ENCODE results near the gene CDH4. TPM values are rescaled to one million over a fixed set of nuclear protein-coding genes. Genes with fewer than 3 reads are reported as not detected.

Gene CDH4
- total and polyA plus RNA-seq, 2 donors (not counting 3 experiments of a cell fraction or from before 2014, with no cell fraction given): 0.17 to 0.51 TPM

- no peak overlapping the region for H3K9ac ChIP-seq (replicated peaks; ENCODE audit: extremely low read depth, insufficient read depth, low read length)
- DNase-seq (ENCODE audit: low read depth, low spot score): no peak
Observed at GRCh38 chr20:61898405-61898804, 646.3 kb downstream of the CDH4 start.

More at GRCh38 chr20:61898405-61898804, 646.3 kb downstream of the CDH4 start:
- no TSS peak for BruUV-seq (replicated peaks)
- Histone ChIP-seq H4K20me1 (replicated peaks; ENCODE audit: control insufficient read depth, extremely low read depth, insufficient read depth, low read length) (no peaks in the 10 kb centered on the region), H3K9me1 (replicated peaks; ENCODE audit: control insufficient read depth, extremely low read depth, insufficient read depth, low read length) (no peaks in the 10 kb centered on the region), H3K79me2 (ENCODE audit: control insufficient read depth, insufficient read depth, low read length) (no peaks in the 10 kb centered on the region), H3K36me3 (ENCODE audit: control insufficient read depth in 2 of 2, extremely low read depth in 1 of 2, insufficient read depth in 2 of 2, low read length in 2 of 2) (no peaks in the 10 kb centered on the region), H3K4me1 (ENCODE audit: control insufficient read depth, extremely low read depth, insufficient read depth, low read length) (no peaks in the 10 kb centered on the region), H3K4me3 (replicated peaks in 1 of 3; ENCODE audit: insufficient read depth in 1 of 3, low read depth in 1 of 3, low read length in 3 of 3) (no peak overlapping the region), H3K27ac (ENCODE audit: insufficient read depth, low read depth, low read length) (no peak overlapping the region), H3K9me3 (replicated peaks; ENCODE audit: control insufficient read depth, insufficient read depth, low read length) (no peaks in the 10 kb centered on the region), H2AFZ (ENCODE audit: low read depth, low read length) (no peak overlapping the region), H3K27me3 (ENCODE audit: control insufficient read depth in 2 of 2, insufficient read depth in 2 of 2, low read length in 2 of 2) (no peaks in the 10 kb centered on the region), H3K4me2 (ENCODE audit: insufficient read depth, low read length) (no peak overlapping the region)
- no peak for TF ChIP-seq EZH2 (IDR thresholded peaks at IDR 0.05; ENCODE audit: borderline replicate concordance, low read depth, low read length, severe bottlenecking)
- TF ChIP-seq JUN (IDR thresholded peaks at IDR 0.05; ENCODE audit: borderline replicate concordance, insufficient read depth, insufficient read length, low read depth): no peak
- no peak for TF ChIP-seq MYC (IDR thresholded peaks at IDR 0.05; ENCODE audit: low read depth, low read length)
- TF ChIP-seq CTCF (IDR thresholded peaks at IDR 0.05; ENCODE audit: extremely low read depth in 1 of 2, insufficient read depth in 1 of 2, low read depth in 1 of 2, low read length in 2 of 2): no peak
- no peak for TF ChIP-seq GATA2 (IDR thresholded peaks at IDR 0.05; ENCODE audit: insufficient read depth, insufficient read length, low read depth, low read length)
- no peak for TF ChIP-seq POLR2AphosphoS5 (IDR thresholded peaks at IDR 0.05; ENCODE audit: insufficient read depth, low read depth, low read length)
- no peak for TF ChIP-seq POLR2A (IDR thresholded peaks at IDR 0.05; ENCODE audit: low read depth, low read length)
- no peak for TF ChIP-seq MAX (IDR thresholded peaks at IDR 0.05; ENCODE audit: insufficient read depth, insufficient read length)
- TF ChIP-seq FOS (IDR thresholded peaks at IDR 0.05; ENCODE audit: borderline replicate concordance, insufficient read depth, low read length): no peak
- POLR2A ChIA-PET: no interaction called here
- CTCF ChIA-PET: interaction anchor here (1.3 kb wide), 1 partner anchor 1841 kb away, joined by 7 read pairs; no protein-coding TSS in a partner anchor
- intact Hi-C loops (cut with micrococcal nuclease) (no loop called here), dilution Hi-C loops (cut with MboI; ENCODE audit: extremely low pct_ligation_motif_present, low sequenced_read_pairs) (no loop called here)
- no peak for FAIRE-seq

All from endothelial cell of umbilical vein (primary cell).